Measurements from ENCODE around the gene RTN4IP1. TPM values are rescaled to one million over a fixed set of nuclear protein-coding genes. Genes with fewer than 3 reads are reported as not detected.

The RTN4IP1 gene
- total RNA-seq, 1 experiment from 2014 or later: 12.5 TPM

DNA sequence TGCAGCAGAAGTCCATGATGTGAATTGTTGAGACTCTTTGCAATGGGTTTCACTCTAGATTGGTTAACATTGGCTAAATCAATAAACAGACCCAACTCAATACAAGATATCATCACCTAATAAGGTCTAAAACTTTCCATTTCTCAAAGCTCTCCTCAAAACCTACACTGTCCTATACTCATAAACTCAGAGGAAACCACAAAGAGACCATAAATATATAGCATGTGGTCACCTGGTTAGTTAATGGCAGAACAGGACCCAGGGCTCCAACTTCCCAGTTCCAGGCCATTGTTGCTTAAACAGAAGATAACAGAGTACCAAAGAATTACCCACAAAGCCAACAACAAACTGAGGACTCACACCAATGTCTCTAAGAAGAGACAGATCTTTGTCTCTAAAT is 12.0 kb downstream of the RTN4IP1 start:
- H2BK12ac ChIP-seq (ENCODE audit: insufficient read length, low read depth, low read length): no peak overlapping the region
- no peaks in the 10 kb centered on the region for H3K27me3 ChIP-seq (ENCODE audit: insufficient read depth, low read length)
- H2BK15ac ChIP-seq (ENCODE audit: low read depth, low read length): no peak overlapping the region
- H3K27ac ChIP-seq (ENCODE audit: insufficient read length, low read depth, low read length): no peak overlapping the region
- H3K9me3 Mint-ChIP-seq: peaks cover 3 to 4% of the 10 kb centered on the region in 2 experiments
- no peak overlapping the region for H3K56ac ChIP-seq (ENCODE audit: insufficient read length, low read depth, low read length)
- TF ChIP-seq, protein P1, sequence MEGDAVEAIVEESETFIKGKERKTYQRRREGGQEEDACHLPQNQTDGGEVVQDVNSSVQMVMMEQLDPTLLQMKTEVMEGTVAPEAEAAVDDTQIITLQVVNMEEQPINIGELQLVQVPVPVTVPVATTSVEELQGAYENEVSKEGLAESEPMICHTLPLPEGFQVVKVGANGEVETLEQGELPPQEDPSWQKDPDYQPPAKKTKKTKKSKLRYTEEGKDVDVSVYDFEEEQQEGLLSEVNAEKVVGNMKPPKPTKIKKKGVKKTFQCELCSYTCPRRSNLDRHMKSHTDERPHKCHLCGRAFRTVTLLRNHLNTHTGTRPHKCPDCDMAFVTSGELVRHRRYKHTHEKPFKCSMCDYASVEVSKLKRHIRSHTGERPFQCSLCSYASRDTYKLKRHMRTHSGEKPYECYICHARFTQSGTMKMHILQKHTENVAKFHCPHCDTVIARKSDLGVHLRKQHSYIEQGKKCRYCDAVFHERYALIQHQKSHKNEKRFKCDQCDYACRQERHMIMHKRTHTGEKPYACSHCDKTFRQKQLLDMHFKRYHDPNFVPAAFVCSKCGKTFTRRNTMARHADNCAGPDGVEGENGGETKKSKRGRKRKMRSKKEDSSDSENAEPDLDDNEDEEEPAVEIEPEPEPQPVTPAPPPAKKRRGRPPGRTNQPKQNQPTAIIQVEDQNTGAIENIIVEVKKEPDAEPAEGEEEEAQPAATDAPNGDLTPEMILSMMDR (conservative IDR thresholded peaks at IDR 0.05): no peak
- H2BK120ac ChIP-seq (ENCODE audit: low read depth, low read length, poor library complexity, severe bottlenecking): no peak overlapping the region
- peaks cover 11 to 32% (median 23%) of the 10 kb centered on the region in 3 experiments for H3K36me3 Mint-ChIP-seq (ENCODE audit: insufficient read depth in 1 of 3, low read depth in 3 of 3)
- H3K4me1 ChIP-seq (ENCODE audit: insufficient read depth, low read length): peaks cover 17% of the 10 kb centered on the region; the same call in 1 of the 2 replicates
- H2AFZ ChIP-seq (ENCODE audit: low read length): no peak overlapping the region
- H4K8ac ChIP-seq (replicated peaks; ENCODE audit: insufficient read length, low read depth, low read length): no peak overlapping the region
- no peaks in the 10 kb centered on the region for H3K79me1 ChIP-seq (ENCODE audit: insufficient read depth, low read depth, low read length, poor library complexity, severe bottlenecking)
- H3K79me2 ChIP-seq (ENCODE audit: insufficient read depth, low read length): no peaks in the 10 kb centered on the region
- peak overlapping the region; percentile 41 for H2AK5ac ChIP-seq (ENCODE audit: insufficient read length, low read length)
- H3K14ac ChIP-seq (ENCODE audit: insufficient read depth, low read length): no peak overlapping the region
- no peak overlapping the region for H3K4me2 ChIP-seq (ENCODE audit: insufficient read depth, insufficient read length, low read length)
- no peak overlapping the region for H2BK5ac ChIP-seq (ENCODE audit: insufficient read length, low read length)
- no peaks in the 10 kb centered on the region for H3K23me2 ChIP-seq (ENCODE audit: insufficient read length, low read depth, low read length, poor library complexity, severe bottlenecking)
- no peak overlapping the region for H3K9ac ChIP-seq (ENCODE audit: extremely low read depth, insufficient read length, low read length)
- no peak overlapping the region for H2BK20ac ChIP-seq (ENCODE audit: low read depth, low read length, poor library complexity, severe bottlenecking)
- no peaks in the 10 kb centered on the region for H3K27me3 Mint-ChIP-seq (ENCODE audit: low read depth)
- peaks cover 56 to 60% of the 10 kb centered on the region in 2 experiments for H3K4me1 Mint-ChIP-seq
- no peak overlapping the region for H3K4ac ChIP-seq (ENCODE audit: low read depth, low read length)
- no peak for DNase-seq
- no peak overlapping the region for H3T11ph ChIP-seq (ENCODE audit: low read length)
- H4K5ac ChIP-seq (ENCODE audit: insufficient read length, low read depth, low read length): no peak overlapping the region
- H3K18ac ChIP-seq (ENCODE audit: insufficient read length, low read depth, low read length): no peak overlapping the region
- H4K91ac ChIP-seq (ENCODE audit: insufficient read length, low read depth, low read length): no peak overlapping the region
- peaks cover 2% of the 10 kb centered on the region for H3K9me3 ChIP-seq (ENCODE audit: control insufficient read depth, low read depth, low read length)
- no peaks in the 10 kb centered on the region for H4K20me1 ChIP-seq (ENCODE audit: control insufficient read depth, insufficient read depth, insufficient read length)
- no peak overlapping the region for H3K23ac ChIP-seq (ENCODE audit: insufficient read length, low read depth, low read length)
- peak overlapping the region in 2 of 3 experiments; percentile 3 to 62; a peak in 2 of 7 replicates for H3K27ac Mint-ChIP-seq
- H3K4me3 Mint-ChIP-seq: no peak overlapping the region; a peak in 1 of 5 replicates

All from H9 (cell line).